ENCODE measurements around the gene LYZ.

Gene LYZ

GRCh38 chr12:69397978-69398377 lies 49.8 kb downstream of the LYZ start:
- ChIA-PET CTCF (no interaction called here), POLR2A (no interaction called here)
- H3K27ac ChIP-seq (ENCODE audit: insufficient read depth in 1 of 2, low read depth in 1 of 2, low read length in 2 of 2, poor library complexity in 1 of 2, severe bottlenecking in 2 of 2) = no peak overlapping the region

GRCh38 chr12:69401940-69402339 lies 53.8 kb downstream of the LYZ start:
- Histone ChIP-seq H3K36me3 (ENCODE audit: control insufficient read depth in 4 of 4, insufficient read depth in 4 of 4, low read length in 3 of 4) (peaks cover 3 to 6% (median 4%) of the 10 kb centered on the region in 4 experiments), H3K27ac (ENCODE audit: insufficient read depth in 1 of 2, low read depth in 1 of 2, low read length in 2 of 2, poor library complexity in 1 of 2, severe bottlenecking in 2 of 2) (no peak overlapping the region), H3K4me1 (ENCODE audit: control extremely low read depth in 1 of 4, control insufficient read depth in 4 of 4, insufficient read depth in 4 of 4, low read length in 3 of 4) (no peaks in the 10 kb centered on the region), H3K4me3 (ENCODE audit: control insufficient read depth in 1 of 7, extremely low read depth in 1 of 7, insufficient read depth in 4 of 7, low read depth in 2 of 7, low read length in 6 of 7) (no peak overlapping the region), H3K9me3 (ENCODE audit: control extremely low read depth in 1 of 5, control insufficient read depth in 4 of 5, insufficient read depth in 2 of 5, low read depth in 1 of 5, low read length in 4 of 5) (peaks cover 0 to 6% (median 4%) of the 10 kb centered on the region in 5 experiments), H3K27me3 (replicated peaks in 2 of 5; ENCODE audit: control insufficient read depth in 4 of 5, insufficient read depth in 5 of 5, low read length in 4 of 5) (no peaks in the 10 kb centered on the region)
- WGBS (ENCODE audit: insufficient coverage) = 100% methylated on average over 1 of the region's 4 CpGs
- POLR2A ChIA-PET = no interaction called here
- DNase-seq = no peak
- CTCF ChIA-PET = interaction anchor here (0.7 to 1.4 kb wide), 4 partner anchors 10 to 169 kb away, joined by 3 to 5 read pairs (median 4); no protein-coding TSS in a partner anchor

More at GRCh38 chr12:69397978-69398377, 49.8 kb downstream of the LYZ start:
- H3K36me3 ChIP-seq (ENCODE audit: control insufficient read depth in 4 of 4, insufficient read depth in 4 of 4, low read length in 3 of 4) = peaks cover 3 to 11% (median 6%) of the 10 kb centered on the region in 4 experiments
- no peak overlapping the region for H3K4me3 ChIP-seq (ENCODE audit: control insufficient read depth in 1 of 7, extremely low read depth in 1 of 7, insufficient read depth in 4 of 7, low read depth in 2 of 7, low read length in 6 of 7)
- 100% methylated on average over 1 of the region's 3 CpGs for WGBS (ENCODE audit: insufficient coverage)
- no peak for DNase-seq
- no peaks in the 10 kb centered on the region for H3K4me1 ChIP-seq (ENCODE audit: control extremely low read depth in 1 of 4, control insufficient read depth in 4 of 4, insufficient read depth in 4 of 4, low read length in 3 of 4)
- no peaks in the 10 kb centered on the region for H3K27me3 ChIP-seq (replicated peaks in 2 of 5; ENCODE audit: control insufficient read depth in 4 of 5, insufficient read depth in 5 of 5, low read length in 4 of 5)
- peaks cover 0 to 9% (median 5%) of the 10 kb centered on the region in 5 experiments for H3K9me3 ChIP-seq (ENCODE audit: control extremely low read depth in 1 of 5, control insufficient read depth in 4 of 5, insufficient read depth in 2 of 5, low read depth in 1 of 5, low read length in 4 of 5)

All from common myeloid progenitor, CD34-positive (primary cell).